Medulla oblongata (tissue), 1 donor: Measurements from ENCODE around the gene SART3.
A peak's percentile ranks its signal among the peaks of the same experiment; 100 is the strongest.
"Not testable (repeated sequence)": the region's sequence is repeated elsewhere in the genome, so short reads cannot be mapped to it uniquely, and the experiment has no call there.

Source experiments
- DNase-seq: peaks from one replicate; pipeline ENCODE4 v3.0.0-alpha.2; 2015; ENCODE audit errors: extremely low spot score

SART3 gene

DNA sequence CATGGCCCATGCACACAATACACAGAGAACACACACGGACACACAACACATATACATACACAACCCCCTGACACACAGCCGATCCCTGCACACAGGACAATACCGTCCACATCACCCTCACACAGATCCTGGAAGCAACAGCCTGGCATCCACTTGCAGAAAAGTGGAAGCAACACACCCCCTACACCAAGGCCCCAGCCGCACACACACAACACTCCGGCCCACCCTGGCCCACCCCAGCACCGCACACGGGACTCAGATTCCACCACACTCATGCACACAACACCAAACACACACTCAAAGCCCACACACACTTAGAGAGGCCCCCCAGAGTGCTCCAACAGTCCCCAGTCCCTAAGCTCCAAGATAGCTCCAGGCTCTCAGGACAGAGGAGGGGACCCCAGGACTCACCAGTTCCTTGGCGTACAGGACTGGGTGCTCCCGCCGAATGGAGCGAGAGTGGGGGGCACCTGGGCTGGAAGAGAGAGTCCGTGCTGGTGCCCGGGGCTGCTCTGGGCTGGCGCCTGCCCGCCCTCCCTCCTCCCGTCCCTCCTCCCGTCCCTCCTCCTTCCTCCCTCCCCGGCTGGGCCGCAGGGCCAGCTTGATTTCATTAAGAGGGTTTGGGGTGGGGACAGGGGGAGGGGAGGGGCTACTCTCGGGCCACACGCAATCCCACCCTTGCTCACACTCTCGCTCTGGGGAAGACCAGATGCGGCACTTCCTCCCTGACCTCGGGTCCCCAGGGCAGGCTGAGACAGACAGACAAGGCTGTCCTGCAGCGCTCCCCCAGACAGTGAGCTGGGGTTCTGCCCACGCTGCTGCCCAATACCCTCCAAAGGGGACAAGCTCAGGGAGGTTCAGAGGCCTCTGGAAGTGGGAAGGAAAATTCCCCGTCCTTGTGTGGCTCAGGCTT, 36.8 kb upstream of the SART3 start, which contains the start of gene TMEM119:
TMEM119 (minus strand) TSS at position 526 of the 913 bp plus-strand sequence. CDS start 5,701 bp downstream, outside the sequence.
- peak; percentile 58 for DNase-seq

DNA sequence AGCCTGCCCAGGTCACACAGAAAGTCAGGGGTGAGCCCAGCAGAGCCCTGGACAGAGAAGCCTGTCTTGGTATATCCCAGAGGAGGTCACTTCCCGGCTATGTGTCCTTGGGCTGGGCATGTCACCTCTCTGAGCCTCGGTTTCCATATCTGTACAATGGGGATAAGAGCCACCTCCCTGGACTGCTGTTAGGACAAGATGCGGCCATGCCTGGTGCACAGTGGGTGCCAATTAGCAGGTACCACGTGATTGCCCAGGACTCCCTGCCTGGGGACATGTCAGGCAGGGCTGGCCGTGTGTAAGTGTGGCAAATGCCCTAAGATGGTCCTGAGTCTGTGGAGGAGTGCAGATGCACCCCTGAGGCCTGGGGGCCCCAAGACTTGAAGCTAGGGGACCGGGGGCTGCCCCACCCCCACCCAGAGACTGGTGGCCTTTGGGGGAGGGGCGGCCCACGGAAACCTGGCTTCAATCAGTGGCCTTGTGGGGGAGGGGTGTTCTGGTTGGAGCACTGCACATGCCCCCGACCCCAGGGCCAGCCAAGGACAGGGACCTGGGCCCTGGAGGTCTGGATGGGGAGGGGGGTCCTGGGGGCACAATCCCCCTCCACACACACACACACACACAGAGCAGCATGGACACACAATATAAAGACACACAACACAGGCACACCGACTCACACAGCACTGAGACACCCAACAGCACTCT, 36.0 kb upstream of the SART3 start:
- no peak for DNase-seq

DNA sequence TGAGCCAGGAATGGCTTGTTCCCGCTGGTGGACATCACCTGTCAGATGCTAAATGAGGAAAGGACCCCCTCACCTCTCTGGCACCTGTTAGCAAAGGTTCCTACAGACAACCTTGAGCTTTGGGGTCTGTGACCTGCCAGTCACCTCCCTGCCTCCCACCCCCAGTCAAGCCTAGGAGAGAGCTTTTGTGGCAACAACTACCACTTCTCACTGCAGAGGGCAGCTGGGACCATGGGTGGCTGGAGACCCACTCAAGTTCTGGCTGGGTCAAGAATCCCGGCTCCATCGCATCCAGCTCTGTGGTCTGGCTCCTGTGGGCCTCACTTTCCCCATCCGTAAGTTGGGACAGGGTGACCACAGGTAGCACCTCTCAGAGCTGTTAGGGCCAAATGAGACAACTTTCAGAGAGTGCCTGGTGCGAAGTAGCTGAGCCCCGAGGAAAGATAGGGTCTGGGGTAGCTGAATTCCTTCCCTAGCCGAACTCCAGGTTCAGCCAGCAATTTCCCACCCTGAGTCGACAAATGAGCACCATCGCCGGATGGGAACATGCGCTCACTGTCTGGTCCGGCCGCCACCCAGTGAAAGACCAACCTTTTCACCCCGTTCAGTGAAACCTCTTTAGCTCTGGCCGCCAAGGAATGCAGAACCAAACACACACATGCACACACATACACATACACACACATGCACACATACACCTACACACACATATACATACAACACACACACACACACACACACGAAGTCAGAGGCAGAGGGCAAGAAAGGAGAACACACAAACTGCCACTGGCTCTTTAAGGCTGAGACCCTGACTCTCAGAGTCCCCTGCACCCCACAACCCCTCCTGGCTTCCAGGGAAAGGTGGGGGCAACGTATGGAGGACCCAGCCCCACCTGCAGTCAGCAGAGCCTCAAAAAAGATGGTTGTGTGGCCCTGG, 35.0 kb upstream of the SART3 start:
- DNase-seq = no peak

DNA sequence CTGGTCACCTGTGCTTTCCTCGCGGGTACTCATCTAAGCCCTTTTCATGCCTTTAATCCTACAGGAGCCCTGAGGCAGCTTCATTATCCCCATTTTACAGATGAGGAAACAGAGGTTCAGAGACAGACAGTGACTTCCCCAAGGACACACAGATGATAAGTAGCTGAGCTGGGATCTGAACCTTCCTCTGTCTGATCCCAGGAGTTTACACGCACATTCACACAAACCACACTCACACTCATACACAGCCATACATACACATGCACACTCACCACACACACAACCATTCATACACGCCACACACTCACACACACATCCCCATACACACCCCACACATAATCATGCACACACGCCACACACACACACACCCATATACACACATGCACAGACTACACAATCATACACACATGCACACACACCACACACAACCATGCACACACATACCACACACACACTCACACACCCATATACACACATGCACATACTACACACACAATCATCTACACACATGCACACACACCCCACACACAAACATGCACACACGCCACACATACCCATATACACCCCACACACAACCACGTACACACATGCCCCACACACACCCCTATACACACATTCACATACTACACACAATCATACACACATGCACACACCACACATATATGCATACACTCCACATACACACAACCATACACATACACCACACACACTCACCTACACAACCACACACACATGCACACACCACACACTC, 34.2 kb upstream of the SART3 start:
- DNase-seq = no peak

DNA sequence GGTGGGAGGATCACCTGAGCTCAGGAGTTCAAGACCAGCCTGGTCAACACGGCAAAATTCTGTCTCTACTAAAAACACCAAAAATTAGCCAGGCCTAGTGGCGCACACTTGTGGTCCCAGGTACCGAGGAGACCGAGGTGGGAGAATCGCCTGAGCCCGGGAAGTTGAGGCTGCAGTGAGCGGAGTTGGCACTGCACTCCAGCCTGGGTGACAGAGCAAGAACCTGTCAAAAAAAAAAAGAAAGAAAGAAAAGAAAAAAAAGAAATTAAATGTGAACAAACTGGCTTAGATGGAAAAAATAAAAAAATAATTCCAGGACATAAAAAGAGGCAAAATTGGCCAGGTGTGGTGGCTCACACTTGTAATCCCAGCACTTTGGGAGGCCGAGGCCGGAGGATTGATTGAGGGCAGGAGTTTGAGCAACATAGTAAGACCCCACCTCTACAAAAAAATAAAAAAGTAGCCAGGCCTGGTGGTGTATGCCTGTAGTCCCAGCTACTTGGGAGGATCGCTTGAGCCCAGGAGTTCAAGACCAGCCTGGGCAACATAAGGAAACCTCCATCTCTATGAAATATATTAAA, 33.4 kb upstream of the SART3 start:
- DNase-seq = no peak

DNA sequence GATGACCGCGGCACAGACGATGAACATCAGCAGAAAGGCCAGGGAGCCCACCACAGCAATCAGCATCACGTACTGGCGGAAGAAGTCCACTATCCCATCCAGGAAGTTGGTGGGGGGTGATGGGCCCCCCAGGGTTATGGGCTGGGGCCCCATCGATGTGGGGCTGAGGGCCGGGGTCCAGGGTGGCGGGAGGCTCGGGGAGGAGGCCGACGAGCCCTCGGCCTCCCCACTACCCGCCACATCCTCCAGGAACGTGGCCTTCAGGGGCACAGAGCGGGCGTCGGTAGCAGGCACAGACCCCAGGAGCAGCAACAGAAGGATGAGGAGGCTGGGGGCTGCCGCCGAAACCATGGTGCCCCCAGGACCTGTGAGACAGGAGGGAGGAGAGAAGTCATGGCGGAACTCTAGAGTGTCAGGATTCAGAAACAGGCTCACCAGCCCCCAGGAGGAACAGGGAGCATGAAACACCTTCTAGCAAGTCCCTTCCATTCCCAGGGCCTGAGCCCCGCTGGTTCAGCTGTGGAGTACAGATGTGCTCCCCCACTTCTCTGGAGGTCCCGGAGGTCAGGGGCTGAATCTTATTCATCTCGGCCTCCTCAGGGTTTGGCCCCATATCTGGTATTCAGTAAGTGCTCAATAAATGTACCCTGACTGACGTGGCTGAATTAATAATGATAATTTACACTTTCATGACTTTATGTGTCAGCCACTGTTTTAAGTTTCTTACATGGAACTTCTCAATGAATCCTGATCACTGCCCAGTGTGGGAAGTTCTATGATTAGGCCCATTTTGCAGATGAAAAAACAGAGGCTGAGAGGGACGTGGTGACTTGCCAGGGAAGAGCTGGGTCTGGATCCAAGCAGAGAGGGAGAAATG, 31.3 kb upstream of the SART3 start:
- DNase-seq = no peak

DNA sequence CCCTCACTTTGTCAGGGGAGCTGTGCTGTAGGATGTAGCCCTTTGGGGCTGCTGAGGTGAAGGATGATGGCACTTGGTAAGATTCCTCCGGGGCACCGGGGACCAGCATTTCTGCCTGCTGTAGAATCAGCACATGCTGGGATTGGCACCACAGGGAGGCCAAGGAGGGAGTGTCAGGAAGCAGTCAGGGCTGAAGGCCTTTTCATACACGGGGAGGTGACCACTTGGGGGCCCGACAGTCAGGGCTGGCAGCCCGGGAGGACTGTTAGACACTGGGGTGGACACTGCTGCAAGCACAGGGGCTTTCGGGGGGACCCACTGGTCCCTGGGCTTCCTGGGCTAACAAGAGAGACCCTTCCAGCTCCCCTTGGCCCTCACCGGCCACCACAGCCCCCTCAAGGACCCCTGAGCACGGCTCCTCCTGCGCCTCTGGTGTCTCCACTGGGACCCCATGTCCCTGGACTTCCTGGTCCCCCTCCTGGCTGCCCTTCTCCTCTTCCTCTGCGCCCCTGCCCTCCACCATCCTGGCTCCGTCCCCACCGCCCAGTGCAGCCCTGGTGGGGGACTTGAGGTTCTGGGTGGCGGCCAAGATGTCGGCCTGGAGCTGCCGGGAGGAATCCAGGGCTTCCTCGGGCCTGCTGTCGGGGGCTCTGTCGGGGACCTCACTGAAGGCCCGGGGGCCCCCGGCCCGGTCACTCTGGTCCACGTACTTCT, 30.5 kb upstream of the SART3 start:
- DNase-seq = no peak

DNA sequence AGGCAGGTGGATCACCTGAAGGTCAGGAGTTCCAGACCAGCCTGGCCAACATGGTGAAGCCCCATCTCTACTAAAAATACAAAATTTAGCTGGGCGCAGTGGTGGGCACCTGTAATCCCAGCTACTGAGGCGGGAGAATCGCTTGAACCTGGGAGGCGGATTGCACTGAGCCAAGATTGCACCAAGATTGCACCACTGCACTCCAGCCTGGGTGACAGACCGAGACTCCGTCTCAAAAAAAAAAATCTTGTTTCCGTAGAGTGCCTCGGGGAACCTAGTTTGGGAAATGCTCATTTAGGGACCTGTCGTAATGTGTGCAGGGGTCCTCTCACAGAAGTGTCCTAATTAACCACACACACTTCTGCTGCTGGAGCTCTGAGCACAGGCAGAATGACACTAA, 29.5 kb upstream of the SART3 start:
- DNase-seq = not testable (repeated sequence)

DNA sequence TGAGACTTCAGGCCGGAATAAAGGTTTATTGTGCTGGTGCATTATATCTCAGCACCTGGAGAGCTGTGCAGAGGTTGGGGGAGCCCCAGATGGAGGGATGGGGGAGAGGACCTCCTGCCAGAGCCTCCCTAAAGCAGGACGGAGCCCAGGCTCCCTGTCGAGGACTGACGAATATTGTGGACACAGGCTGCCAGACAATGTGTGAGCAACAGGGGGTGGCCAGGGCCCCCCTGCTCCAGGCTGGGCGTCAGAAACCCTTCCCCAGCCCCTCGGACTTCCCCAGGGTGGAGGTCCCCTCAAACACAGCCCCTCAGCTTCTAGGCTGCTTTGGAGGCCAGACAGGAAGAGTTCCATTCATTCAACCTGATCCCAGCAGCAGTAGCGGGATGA, 28.9 kb upstream of the SART3 start:
- no peak for DNase-seq

DNA sequence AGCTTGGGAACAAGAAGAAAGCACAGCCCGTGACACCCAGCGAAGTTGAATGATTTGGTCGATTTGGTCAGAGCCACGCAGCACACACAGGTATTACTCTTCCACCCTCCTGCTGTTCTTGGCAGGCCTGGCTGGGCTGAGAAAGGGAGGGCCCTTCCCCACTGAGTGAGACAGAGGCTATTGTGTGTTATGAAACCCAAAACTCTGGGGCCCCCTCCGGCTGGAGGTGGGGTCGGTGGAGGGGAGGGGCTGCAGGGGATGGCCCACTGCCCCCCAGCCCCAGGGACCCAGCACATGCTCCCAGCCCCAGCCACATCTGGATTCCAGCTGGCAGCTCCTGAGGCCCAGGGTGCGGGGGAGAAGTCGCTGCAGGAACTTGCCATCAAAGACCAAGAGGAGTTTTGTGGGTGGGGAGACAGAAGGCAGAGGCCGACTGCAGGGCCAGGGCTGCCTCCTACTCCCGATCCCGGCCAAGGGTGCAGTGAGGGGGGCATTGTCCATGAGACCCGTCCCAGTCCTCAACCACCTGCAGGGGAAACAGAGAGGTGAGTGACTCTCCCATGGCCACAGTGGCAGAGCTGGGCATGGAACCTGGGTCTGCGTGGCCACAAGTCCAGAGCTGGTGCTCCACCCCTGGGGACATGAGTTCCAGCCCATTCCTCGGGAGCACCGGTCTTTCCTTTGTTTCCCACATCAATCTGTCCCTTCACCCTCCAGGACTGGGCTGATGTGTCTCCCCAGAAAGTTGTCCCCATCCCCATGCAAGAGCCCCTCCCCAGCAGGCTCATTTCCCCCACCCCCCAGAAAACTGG, 28.3 kb upstream of the SART3 start:
- no peak for DNase-seq

DNA sequence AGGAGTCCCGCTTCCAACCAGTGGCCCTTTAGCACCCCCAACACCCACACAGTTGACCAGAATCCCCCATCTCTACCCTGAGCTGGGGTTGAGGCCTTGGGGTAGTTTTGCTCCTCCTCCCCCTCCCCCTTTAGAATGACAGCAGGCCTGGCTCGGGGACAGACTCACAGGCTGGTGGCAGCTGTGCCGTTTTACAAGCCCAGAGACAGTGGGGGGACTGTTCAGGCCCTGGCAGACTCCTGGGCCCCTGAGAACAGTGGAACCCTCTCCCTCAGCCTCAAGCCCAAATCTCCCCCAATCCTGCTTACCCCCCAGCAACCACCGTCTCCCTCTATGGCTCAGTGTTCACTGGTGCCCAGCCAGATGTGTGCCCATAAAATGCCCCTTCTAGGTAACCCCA, 26.9 kb upstream of the SART3 start:
- DNase-seq = peak; percentile 71

DNA sequence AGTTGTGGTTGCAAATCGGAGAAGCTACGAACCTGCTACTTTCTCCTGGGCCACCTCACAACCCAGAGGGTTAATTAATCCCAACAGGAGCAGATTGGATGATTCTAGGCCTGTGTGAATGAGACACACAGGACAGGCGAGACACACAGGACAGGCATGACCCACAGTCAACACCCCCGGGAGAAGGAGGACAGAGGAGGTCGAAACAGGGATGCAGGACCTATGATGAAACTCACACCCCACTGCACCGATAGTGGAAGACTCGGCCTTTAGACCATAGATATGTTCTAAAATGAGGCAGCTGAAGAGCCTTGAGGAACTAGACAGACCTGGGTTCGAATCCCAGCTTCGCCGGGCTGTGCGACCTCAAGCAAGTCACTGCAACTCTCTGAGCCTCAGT, 25.3 kb upstream of the SART3 start:
- no peak for DNase-seq

DNA sequence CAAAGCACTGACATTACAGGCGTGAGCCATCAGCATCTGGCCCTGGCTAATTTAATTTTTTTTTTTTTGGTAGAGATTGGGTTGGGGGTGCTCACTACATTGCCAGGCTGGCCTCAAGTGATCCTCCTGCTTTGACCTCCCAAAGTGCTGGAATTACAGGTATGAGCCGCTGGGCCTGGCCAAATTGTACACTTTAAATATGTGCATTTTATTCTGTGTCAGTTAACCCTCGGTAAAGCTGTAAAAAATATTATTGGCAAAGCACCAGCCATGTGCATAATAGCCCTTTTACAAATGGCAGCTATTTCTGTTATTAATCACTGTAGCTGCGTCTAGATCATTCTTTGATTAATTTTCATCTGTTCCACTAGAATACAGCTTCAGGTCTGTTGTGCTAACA, 24.9 kb upstream of the SART3 start:
- no peak for DNase-seq

DNA sequence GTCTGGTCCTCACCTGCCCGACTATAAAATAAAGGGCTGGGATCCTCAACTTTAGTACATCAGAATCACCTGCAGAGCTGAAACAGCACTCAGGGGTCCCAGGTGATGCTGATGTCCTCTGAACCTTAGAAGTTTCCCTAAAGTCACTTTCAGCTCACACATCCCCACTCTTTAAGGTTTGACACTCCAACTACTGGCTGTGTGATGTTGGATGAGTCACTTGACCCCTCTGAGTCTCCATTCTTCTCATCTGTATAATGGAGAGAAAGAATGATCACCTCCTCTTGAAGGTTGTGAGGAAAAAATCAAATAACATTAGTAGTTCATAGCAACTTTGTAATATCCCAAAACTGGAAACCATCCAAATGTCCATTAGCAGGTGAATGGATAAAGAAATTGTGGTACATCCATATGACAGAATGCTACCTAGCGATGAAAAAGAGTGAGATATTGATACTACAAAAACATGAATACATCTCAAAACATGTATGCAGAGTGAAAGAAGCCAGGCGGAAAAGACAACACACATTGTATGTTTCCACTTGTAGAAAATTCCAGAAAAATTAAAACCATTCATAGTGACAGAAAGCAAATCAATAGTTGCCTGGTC, 23.6 kb upstream of the SART3 start:
- DNase-seq = no peak

DNA sequence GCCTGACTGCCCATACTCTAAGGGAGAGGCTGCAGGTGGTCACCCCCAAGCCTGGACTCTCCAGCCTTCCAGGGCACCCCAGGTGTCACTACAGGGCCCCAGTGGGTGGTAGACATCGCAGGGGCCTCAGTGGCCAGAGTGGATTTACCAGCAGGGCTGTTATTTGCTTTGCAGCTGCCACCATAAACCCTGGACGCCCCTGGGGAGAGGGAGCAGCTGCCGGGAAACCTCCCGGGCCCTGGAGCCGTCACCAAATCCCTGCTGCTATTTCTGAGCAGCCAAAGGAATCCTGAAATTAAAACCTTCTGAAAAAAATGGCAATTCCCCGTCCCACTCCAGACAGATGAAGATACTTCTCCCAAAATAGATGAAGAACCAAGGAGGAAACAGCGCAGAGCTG, 23.0 kb upstream of the SART3 start:
- DNase-seq = no peak

DNA sequence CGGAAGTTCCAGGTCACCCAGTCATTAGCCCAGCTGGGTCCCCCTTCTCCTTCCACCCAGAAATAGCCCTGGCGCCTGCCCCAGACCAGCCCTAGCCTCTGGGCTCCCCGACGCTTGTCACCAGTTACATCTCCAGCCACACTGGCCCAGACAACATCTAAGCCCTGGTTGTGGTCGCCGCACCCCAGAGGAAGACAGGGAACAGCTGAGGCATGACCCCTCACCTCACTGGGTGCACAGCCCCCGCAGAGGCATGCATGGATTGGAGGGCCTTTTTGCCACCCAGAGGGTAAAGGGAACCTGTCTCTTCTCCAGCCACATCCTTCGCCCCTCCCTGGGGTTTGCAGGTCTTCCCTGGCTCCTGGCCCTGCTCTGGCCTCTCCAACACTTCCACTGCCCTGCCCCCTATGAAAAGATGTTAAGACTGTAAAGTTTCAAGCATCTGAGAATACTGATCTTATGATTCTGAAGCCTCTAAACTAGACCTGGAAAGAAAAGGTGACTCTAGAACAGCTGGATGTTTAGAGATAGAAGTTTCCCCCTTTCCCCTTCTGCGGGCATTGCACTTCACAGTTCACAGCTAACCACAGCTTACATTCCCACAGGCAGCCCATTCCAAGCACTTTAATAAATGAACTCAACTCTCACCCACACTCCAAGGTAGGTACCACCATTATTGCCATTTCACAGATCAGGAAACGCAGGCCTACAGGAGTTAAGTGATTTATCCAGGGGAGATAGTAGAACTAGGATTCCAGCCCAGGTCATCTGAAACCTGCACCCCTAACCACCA, 22.2 kb upstream of the SART3 start:
- no peak for DNase-seq

DNA sequence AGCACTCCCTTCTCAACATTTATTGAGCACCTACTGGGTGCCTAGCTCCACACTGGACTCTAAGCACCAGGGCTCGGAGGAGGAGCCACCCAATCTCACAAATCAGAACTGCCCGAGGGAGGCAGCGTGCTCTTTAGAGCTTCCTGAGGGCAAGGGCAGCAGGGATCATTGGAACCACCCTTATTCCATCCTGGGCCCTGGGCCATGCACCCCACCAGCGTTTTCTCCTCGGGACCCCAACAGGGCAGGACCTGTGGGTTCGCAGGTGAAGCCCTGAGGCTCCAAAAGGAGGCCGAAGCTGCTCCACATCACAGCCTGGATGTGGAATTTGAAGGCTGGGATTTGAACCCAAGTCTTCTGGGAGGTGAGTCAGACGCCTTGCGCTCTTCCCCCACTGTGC, 21.5 kb upstream of the SART3 start:
- no peak for DNase-seq
